Activated naive CD4-positive, alpha-beta T cell treated with anti-CD3 and anti-CD28 coated beads for 36 hours (primary cell): ENCODE measurements around the gene NID1. TPM values are rescaled to one million over a fixed set of nuclear protein-coding genes. Genes with fewer than 3 reads are reported as not detected.
"Not testable (repeated sequence)": the region's sequence is repeated elsewhere in the genome, so short reads cannot be mapped to it uniquely, and the experiment has no call there.

ENCODE experiments used
- CTCF ChIA-PET: fragments of 350-600 bp; sonication (Branson Sonifier 250); formaldehyde crosslinking; loops from one replicate; lab custom pipeline; 2021; ENCODE audit warnings: antibody characterized with exemption; lab: Charles Lee
- DNase-seq: peaks from one replicate; pipeline ENCODE4 v3.0.0-alpha.2; 2020
- H3K27ac Mint-ChIP-seq: one replicate; pipeline ENCODE4 v1.8.0; 2021; ENCODE audit warnings: mild to moderate bottlenecking, mixed read lengths
- H3K27me3 Mint-ChIP-seq: one replicate; pipeline ENCODE4 v1.8.0; 2021; ENCODE audit warnings: low read depth, mixed read lengths
- H3K36me3 Mint-ChIP-seq: one replicate; pipeline ENCODE4 v1.8.0; 2021; ENCODE audit warnings: low read depth, mixed read lengths
- H3K4me1 Mint-ChIP-seq: one replicate; pipeline ENCODE4 v1.8.0; 2021; ENCODE audit warnings: low read depth, mixed read lengths
- H3K4me3 Mint-ChIP-seq: one replicate; pipeline ENCODE4 v1.8.0; 2021; ENCODE audit warnings: mild to moderate bottlenecking, moderate library complexity, mixed read lengths
- H3K9me3 Mint-ChIP-seq: one replicate; pipeline ENCODE4 v1.8.0; 2021; ENCODE audit warnings: mixed read lengths
- intact Hi-C: fragments of 100-400 bp; cut with micrococcal nuclease; formaldehyde crosslinking; loops from one replicate; pipeline ENCODE4 v1.15.1; 2023
- total RNA-seq, 2 experiments: library from RNA; stranded (reverse); gene quantifications; one replicate each; pipeline ENCODE4 v1.2.3, GENCODE V29; 2021

Gene NID1
- total RNA-seq, 2 experiments from 2014 or later = 0.10 TPM; not detected in 1

- no peaks in the 10 kb centered on the region for H3K36me3 Mint-ChIP-seq
- intact Hi-C loops = no loop called here
- CTCF ChIA-PET = interaction anchor here (0.7 kb wide), 2 partner anchors 12 kb away, joined by 3 to 6 read pairs; no protein-coding TSS in a partner anchor
Measured at GRCh38 chr1:235984041-235984825, 80.7 kb downstream of the NID1 start.

GRCh38 chr1:235980976-235981375 lies 83.9 kb downstream of the NID1 start:
- CTCF ChIA-PET = no interaction called here
- intact Hi-C loops = no loop called here
- Mint-ChIP-seq H3K36me3 (no peaks in the 10 kb centered on the region), H3K4me3 (no peak overlapping the region), H3K27ac (no peak overlapping the region), H3K4me1 (no peaks in the 10 kb centered on the region), H3K27me3 (no peaks in the 10 kb centered on the region), H3K9me3 (no peaks in the 10 kb centered on the region)
- DNase-seq = no peak

More at GRCh38 chr1:235984041-235984825, 80.7 kb downstream of the NID1 start:
- H3K4me1 Mint-ChIP-seq = no peaks in the 10 kb centered on the region
- peaks cover 1% of the 10 kb centered on the region for H3K9me3 Mint-ChIP-seq
- no peak overlapping the region for H3K4me3 Mint-ChIP-seq
- no peak for DNase-seq
- H3K27me3 Mint-ChIP-seq = no peaks in the 10 kb centered on the region
- no peak overlapping the region for H3K27ac Mint-ChIP-seq

- intact Hi-C loops = no loop called here
Measured at GRCh38 chr1:235979716-235980333, 85.1 kb downstream of the NID1 start.

GRCh38 chr1:235979176-235979575 lies 85.7 kb downstream of the NID1 start:
- Mint-ChIP-seq H3K4me3 (no peak overlapping the region), H3K36me3 (no peaks in the 10 kb centered on the region), H3K4me1 (no peaks in the 10 kb centered on the region), H3K27ac (no peak overlapping the region), H3K27me3 (no peaks in the 10 kb centered on the region), H3K9me3 (no peaks in the 10 kb centered on the region)
- intact Hi-C loops = no loop called here
- no peak for DNase-seq
- CTCF ChIA-PET = no interaction called here

More at GRCh38 chr1:235979716-235980333, 85.1 kb downstream of the NID1 start:
- no peak overlapping the region for H3K4me3 Mint-ChIP-seq
- no peak overlapping the region for H3K27ac Mint-ChIP-seq
- DNase-seq = no peak
- H3K36me3 Mint-ChIP-seq = no peaks in the 10 kb centered on the region
- H3K27me3 Mint-ChIP-seq = no peaks in the 10 kb centered on the region
- H3K4me1 Mint-ChIP-seq = no peaks in the 10 kb centered on the region
- CTCF ChIA-PET = no interaction called here
- H3K9me3 Mint-ChIP-seq = no peaks in the 10 kb centered on the region

- DNase-seq = no peak
- Mint-ChIP-seq H3K4me3 (no peak overlapping the region), H3K27ac (no peak overlapping the region), H3K36me3 (no peaks in the 10 kb centered on the region), H3K27me3 (no peaks in the 10 kb centered on the region), H3K4me1 (peaks cover 10% of the 10 kb centered on the region), H3K9me3 (no peaks in the 10 kb centered on the region)
- intact Hi-C loops = no loop called here
- CTCF ChIA-PET = interaction anchor here (1.1 kb wide), 1 partner anchor 110 kb away, joined by 4 read pairs; no protein-coding TSS in a partner anchor
Measured at GRCh38 chr1:235976490-235976889, 88.4 kb downstream of the NID1 start.

GRCh38 chr1:235974616-235975015 lies 90.3 kb downstream of the NID1 start:
- no peaks in the 10 kb centered on the region for H3K9me3 Mint-ChIP-seq
- no peak for DNase-seq
- H3K27me3 Mint-ChIP-seq = no peaks in the 10 kb centered on the region
- peaks cover 14% of the 10 kb centered on the region for H3K4me1 Mint-ChIP-seq
- no peaks in the 10 kb centered on the region for H3K36me3 Mint-ChIP-seq
- CTCF ChIA-PET = interaction anchor here (0.5 to 1.3 kb wide), 5 partner anchors 18 to 316 kb away, joined by 3 to 6 read pairs (median 4); partner anchors contain the start of gene LYST
- H3K4me3 Mint-ChIP-seq = no peak overlapping the region
- intact Hi-C loops = loop anchor here (5.0 kb wide), 2 partner anchors 332 to 882 kb away; no protein-coding TSS in a partner anchor
- no peak overlapping the region for H3K27ac Mint-ChIP-seq

GRCh38 chr1:235972691-235973090 lies 92.2 kb downstream of the NID1 start:
- H3K36me3 Mint-ChIP-seq, DNase-seq, H3K27ac Mint-ChIP-seq, H3K27me3 Mint-ChIP-seq, H3K9me3 Mint-ChIP-seq, H3K4me3 Mint-ChIP-seq: not testable (repeated sequence)
- peaks cover 14% of the 10 kb centered on the region for H3K4me1 Mint-ChIP-seq
- CTCF ChIA-PET = interaction anchor here (1.0 to 2.9 kb wide), 38 partner anchors 10 to 458 kb away, joined by 3 to 62 read pairs (median 6); partner anchors contain the start of gene LYST
- intact Hi-C loops = loop anchor here (5.0 kb wide), 2 partner anchors 330 to 880 kb away; no protein-coding TSS in a partner anchor

- peak overlapping the region; percentile 67 for H3K4me3 Mint-ChIP-seq
- H3K9me3 Mint-ChIP-seq = no peaks in the 10 kb centered on the region
- intact Hi-C loops = loop anchor here (5.0 kb wide), 2 partner anchors 330 to 880 kb away; no protein-coding TSS in a partner anchor
- peak overlapping the region; percentile 76 for H3K27ac Mint-ChIP-seq
- CTCF ChIA-PET = interaction anchor here (0.6 to 2.9 kb wide), 66 partner anchors 9 to 458 kb away, joined by 3 to 62 read pairs (median 5); partner anchors contain the start of gene LYST
- DNase-seq = no peak
- H3K4me1 Mint-ChIP-seq = peaks cover 14% of the 10 kb centered on the region
- H3K27me3 Mint-ChIP-seq = no peaks in the 10 kb centered on the region
- no peaks in the 10 kb centered on the region for H3K36me3 Mint-ChIP-seq
Measured at GRCh38 chr1:235972311-235972689, 92.6 kb downstream of the NID1 start.

GRCh38 chr1:235971571-235972310 lies 93.1 kb downstream of the NID1 start:
- peaks cover 14% of the 10 kb centered on the region for H3K4me1 Mint-ChIP-seq
- no peaks in the 10 kb centered on the region for H3K36me3 Mint-ChIP-seq
- H3K27ac Mint-ChIP-seq = peak overlapping the region; percentile 76
- peak; percentile 94 for DNase-seq
- CTCF ChIA-PET = interaction anchor here (0.5 to 2.9 kb wide), 76 partner anchors 8 to 476 kb away, joined by 3 to 62 read pairs (median 4); partner anchors contain the start of gene LYST
- no peaks in the 10 kb centered on the region for H3K27me3 Mint-ChIP-seq
- peak overlapping the region; percentile 67 for H3K4me3 Mint-ChIP-seq
- intact Hi-C loops = loop anchor here (1.0 to 5.0 kb wide), 9 partner anchors 18 to 879 kb away; partner anchors contain the start of gene LYST
- no peaks in the 10 kb centered on the region for H3K9me3 Mint-ChIP-seq

- Mint-ChIP-seq H3K27me3 (no peaks in the 10 kb centered on the region), H3K27ac (no peak overlapping the region), H3K4me3 (no peak overlapping the region), H3K36me3 (no peaks in the 10 kb centered on the region), H3K4me1 (peaks cover 14% of the 10 kb centered on the region), H3K9me3 (no peaks in the 10 kb centered on the region)
- no peak for DNase-seq
- CTCF ChIA-PET = interaction anchor here (0.5 to 2.9 kb wide), 51 partner anchors 8 to 476 kb away, joined by 3 to 62 read pairs (median 5); partner anchors contain the start of gene LYST
- intact Hi-C loops = loop anchor here (1.0 to 5.0 kb wide), 9 partner anchors 18 to 879 kb away; partner anchors contain the start of gene LYST
Measured at GRCh38 chr1:235971020-235971419, 93.9 kb downstream of the NID1 start.

- H3K4me1 Mint-ChIP-seq = peaks cover 23% of the 10 kb centered on the region
- CTCF ChIA-PET = interaction anchor here (1.3 kb wide), 1 partner anchor 103 kb away, joined by 4 read pairs; the partner anchor contains the start of gene LYST
- H3K27ac Mint-ChIP-seq = no peak overlapping the region
- no peak overlapping the region for H3K4me3 Mint-ChIP-seq
- intact Hi-C loops = loop anchor here (5.0 kb wide), 1 partner anchor 52 kb away; no protein-coding TSS in a partner anchor
- H3K36me3 Mint-ChIP-seq = no peaks in the 10 kb centered on the region
- H3K9me3 Mint-ChIP-seq = peaks cover 3% of the 10 kb centered on the region
- H3K27me3 Mint-ChIP-seq = no peaks in the 10 kb centered on the region
- no peak for DNase-seq
Measured at GRCh38 chr1:235968831-235969230, 96.1 kb downstream of the NID1 start.
